GM21381 (cell line): ENCODE results near the gene MON1A.
"Not testable (repeated sequence)": the region's sequence is repeated elsewhere in the genome, so short reads cannot be mapped to it uniquely, and the experiment has no call there.

Experiments used
- ATAC-seq: cut with Tn5 transposase; IDR thresholded peaks from one replicate; pipeline ENCODE4 v1.9.1; 2021; ENCODE audit warnings: mild to moderate bottlenecking, moderate library complexity; ENCODE audit not compliant: unreplicated experiment

Gene MON1A

DNA sequence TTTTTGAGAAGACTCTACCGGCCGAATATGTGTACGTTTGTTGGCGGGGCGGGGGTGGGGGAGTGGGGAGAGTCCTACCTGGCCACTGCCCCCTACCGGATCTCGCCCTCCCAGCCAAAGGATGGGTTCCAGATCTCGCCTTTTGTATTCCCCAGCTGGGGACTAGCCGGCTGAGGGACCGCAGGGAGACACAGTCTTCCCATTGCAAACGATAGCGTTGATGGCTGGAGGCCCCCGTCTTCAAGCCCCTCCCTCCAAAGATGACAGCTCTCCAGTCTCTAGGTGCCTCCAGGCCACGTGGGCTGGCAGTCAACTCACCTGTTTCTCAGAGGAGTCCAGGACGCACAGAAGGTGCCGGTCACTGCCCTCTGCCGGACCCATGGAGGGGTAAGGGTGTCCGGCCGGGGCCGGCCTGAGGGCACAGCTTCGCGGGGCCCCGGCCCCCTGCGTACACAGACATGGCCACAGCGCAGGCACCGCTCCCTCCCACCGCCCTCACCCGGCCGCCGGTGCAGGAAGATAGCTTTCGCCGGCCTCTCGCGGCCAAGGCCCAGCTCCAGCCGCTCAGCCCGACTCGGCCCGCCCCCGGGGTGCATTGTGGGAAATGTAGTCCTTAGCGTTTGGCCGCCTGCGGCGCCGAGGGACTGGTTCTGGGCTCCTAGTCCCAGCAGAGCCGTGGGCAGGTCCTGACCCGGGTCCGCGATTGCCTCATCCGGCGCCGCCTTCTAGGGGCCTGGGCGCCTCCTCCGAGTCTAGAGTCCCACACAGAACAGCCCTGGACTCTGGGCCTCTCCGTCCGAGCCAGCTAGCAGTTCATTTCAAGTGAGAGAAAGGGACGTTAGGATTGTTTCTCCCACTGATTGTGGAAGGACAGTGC, at the start of gene MON1A:
MON1A (minus strand) TSS at position 521 of the 877 bp plus-strand sequence. CDS start 16,465 bp downstream, outside the sequence.
- ATAC-seq, result peak; percentile 93

- no peak for ATAC-seq
Measured at GRCh38 chr3:49976942-49977341, 47.3 kb upstream of the MON1A start.

DNA sequence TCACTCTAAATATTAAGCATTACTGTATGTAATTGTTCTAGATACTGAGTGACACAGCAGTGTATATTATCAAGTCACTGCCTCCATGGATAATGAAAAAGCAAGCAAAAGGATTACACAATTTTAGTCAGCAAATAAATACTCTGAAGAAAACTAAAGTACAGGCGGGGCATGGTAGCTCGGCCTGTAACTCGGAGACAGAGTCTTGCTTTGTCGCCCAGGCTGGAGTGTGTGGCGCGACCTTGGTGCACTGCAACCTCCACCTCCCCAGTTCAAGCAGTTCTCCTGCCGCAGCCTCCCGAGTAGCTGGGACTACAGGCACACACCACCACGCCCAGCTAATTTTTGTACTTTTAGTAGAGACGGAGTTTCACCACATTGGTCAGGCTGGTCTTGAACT, 43.0 kb upstream of the MON1A start:
- ATAC-seq, result no peak

DNA sequence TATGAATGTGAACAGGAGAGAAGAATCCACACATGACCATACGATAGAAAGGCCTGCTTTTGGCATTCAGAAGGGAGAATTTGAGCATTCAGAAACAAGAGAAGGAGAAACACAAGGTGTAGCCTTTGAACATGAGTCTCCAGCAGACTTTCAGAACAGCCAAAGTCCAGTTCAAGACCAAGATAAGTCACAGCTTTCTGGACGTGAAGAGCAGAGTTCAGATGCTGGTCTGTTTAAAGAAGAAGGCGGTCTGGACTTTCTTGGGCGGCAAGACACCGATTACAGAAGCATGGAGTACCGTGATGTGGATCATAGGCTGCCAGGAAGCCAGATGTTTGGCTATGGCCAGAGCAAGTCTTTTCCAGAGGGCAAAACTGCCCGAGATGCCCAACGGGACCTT, 38.7 kb upstream of the MON1A start:
- ATAC-seq, result no peak

DNA sequence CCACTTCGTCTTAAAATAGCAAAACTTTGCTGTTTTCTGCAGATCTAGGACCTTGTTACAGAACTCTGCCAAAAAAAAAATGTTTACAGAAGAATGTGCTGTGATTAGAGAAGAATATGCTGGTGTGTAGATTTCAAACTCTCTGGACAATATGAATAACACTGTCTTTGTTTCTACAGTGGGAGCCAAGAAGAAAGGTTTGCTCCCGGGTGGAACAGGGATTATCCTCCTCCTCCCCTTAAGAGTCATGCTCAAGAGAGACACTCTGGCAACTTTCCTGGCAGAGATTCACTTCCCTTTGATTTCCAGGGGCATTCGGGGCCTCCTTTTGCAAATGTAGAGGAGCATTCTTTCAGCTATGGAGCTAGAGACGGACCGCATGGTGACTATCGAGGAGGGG, 37.7 kb upstream of the MON1A start:
- no peak for ATAC-seq

GRCh38 chr3:49966233-49966942, 36.8 kb upstream of the MON1A start:
- no peak for ATAC-seq

DNA sequence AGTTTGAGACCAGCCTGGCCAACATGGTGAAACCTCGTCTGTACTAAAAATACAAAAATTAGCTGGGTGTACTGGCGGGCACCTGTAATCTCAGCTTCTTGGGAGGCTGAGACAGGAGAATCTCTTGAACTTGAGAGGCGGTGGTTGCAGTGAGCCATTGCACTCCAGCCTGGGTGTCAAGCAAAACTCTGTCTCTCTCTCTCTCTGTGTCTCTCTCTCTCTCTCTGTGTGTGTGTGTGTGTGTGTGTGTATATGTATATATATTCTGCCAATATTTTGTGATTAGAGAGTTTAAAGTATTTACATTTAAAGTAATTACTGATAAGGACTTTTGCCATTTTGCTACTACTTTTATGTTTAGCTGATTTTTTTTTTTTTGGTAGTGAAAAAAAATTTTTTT, 26.0 kb upstream of the MON1A start:
- no peak for ATAC-seq

- no peak for ATAC-seq
Measured at GRCh38 chr3:49952924-49953323, 23.3 kb upstream of the MON1A start.

DNA sequence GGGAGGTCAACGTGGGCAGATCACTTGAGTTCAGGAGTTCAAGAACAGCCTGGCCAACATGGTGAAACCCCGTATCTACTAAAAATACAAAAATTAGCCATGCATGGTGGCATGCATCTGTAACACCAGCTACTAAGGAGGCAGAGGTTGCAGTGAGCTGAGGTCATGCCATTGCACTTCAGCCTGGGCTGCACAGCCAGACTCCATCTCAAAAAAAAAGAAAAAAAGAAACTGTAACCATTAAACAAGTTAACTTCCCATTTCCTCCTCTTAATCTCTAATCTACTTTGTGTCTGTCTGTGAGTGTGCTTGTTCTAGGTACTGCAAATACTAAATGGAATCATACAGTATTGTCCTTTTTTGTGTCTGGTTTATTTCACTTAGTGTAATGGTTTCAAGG, 13.0 kb upstream of the MON1A start:
- ATAC-seq, result no peak

DNA sequence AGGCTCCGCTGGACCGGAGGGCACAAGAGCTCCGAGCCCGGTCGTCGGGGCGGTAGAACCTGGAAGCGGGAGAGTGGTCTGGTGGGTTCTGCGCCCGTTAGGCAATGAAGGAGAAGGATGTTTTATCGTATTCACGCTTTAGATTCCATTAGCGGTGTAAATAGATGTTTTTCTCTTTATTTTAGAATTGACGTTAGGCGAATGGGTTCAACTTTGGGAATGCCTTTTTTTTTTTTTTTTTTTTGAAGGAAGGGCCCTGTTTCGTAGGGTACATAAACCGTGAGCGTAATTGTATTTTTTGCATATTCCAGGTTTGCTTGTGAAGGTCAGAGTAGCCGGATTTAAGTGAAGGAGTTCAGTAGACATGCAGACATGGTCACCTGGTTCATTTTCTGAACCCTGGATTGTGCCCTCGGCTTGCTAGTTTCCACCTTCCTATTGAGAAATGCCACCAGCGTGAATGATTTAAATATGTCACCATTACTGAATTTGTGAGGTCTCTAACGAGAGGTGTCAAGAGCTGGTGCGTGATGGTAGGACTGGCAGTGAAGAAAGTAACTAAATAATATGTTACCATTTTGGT, 11.1 kb upstream of the MON1A start:
- no peak for ATAC-seq

- peak; percentile 90 for ATAC-seq
Measured at GRCh38 chr3:49939858-49940666, 10.5 kb upstream of the MON1A start, which contains the start of gene RBM6. RBM6 (plus strand) TSS chr3:49940150; CDS start chr3:49962642, 22,492 bp downstream.

- no peak for ATAC-seq
Measured at GRCh38 chr3:49937090-49937489, 7.5 kb upstream of the MON1A start.

GRCh38 chr3:49932281-49932680, 2.7 kb upstream of the MON1A start:
- not testable (repeated sequence) for ATAC-seq

DNA sequence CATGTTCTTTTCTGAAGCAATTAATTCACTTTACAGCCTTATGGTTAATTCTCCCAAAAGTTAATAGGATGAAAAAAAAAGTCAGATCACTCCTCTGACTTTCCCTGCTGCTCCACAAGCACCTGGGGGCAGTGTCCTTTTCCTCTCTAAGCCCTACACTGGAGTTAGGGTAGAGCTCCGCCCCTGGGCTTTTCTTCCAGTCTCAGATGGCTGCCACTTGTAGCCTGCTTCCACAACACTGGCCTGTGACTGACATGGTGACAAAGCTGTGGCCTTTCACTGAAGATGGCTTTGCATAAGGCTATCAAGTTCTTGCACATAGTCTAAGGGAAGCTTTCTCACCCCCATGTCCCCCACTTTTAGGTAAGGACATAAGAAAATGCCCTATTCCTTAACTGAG, 1.3 kb upstream of the MON1A start:
- no peak for ATAC-seq

DNA sequence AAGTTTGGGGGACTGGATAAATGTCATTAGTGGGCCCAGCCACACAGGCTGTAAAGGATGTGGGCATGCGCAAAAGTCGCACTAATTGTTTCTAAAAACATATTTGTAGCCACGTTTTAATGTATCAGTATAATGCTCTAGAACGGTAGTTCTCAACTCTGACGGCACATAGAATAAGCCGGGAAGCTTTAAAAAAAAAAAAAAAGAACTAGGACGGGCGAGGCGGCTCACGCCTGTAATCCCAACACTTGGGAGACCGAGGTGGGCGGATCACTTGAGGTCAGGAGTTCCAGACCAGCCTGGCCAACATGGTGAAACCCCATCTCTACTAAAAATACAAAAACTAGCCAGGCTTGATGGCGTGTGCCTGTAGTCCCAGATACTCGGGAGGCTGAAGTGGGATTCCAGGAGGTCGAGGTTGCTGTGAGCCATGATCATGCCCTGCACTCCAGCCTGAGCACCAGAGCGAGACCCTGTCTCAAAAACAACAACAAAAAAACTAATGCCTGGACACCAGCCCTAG, 618 bp upstream of the MON1A start:
- ATAC-seq, result no peak

GRCh38 chr3:49928481-49929017, 1.1 kb downstream of the MON1A start:
- ATAC-seq, result no peak

DNA sequence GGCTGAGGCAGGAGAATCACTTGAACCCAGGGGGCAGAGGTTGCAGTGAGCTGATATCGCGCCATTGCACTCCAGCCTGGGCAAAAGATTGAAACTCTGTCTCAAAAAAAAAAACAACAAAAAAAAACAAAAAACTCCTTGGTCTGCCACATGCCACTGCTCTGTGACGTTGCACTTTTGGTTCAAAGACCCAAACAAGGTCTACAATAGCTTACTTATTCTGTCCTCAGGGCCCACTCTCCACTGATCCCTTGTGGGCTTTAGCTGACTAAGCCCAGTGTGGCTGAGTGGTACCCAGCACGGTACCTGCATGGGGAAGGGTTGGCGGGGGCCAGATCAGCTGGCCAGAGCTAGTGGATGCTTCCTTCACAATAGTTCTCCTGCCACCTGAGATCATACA, 1.8 kb downstream of the MON1A start:
- no peak for ATAC-seq

GRCh38 chr3:49926117-49926728, 3.4 kb downstream of the MON1A start:
- ATAC-seq, result no peak

- no peak for ATAC-seq
Measured at GRCh38 chr3:49925485-49925884, 4.1 kb downstream of the MON1A start.

- no peak for ATAC-seq
Measured at GRCh38 chr3:49924683-49925082, 4.9 kb downstream of the MON1A start.
